ENCODE measurements around the gene FAM83C. TPM values are rescaled to one million over a fixed set of nuclear protein-coding genes. Genes with fewer than 3 reads are reported as not detected.

The FAM83C gene
- total and polyA plus RNA-seq, 2 donors (not counting 1 experiment from before 2014, with no cell fraction given): not detected

DNA sequence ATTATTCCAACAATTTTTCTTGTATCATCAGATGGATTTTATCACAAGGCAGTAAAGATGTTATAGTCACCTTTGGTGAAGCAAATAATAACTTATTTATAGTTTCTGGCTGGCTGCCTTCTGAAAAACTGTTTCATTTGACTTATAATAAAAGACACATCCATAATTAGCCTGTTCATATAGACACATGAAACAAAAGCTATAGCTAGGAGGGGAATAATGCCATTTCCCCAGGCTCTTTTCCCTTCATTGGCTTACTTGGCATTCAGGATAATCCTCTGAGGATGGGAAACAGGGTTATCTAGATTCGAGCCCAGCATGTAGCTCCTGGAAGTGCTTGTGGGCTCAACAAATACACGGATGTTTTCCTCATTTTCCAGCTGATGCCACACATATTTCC is 48.2 kb downstream of the FAM83C start:
- Mint-ChIP-seq H3K27me3 (peaks cover 7% of the 10 kb centered on the region), H3K4me1 (no peaks in the 10 kb centered on the region), H3K27ac (no peak overlapping the region), H3K9me3 (ENCODE audit: insufficient read depth) (no peaks in the 10 kb centered on the region), H3K4me3 (no peak overlapping the region)
- no peak overlapping the region for H2AFZ ChIP-seq (ENCODE audit: insufficient read depth, low read depth, low read length, poor library complexity, severe bottlenecking)
- ATAC-seq (ENCODE audit: low read depth) (no peak), DNase-seq (no peak)
- no peaks in the 10 kb centered on the region for H3K9me3 ChIP-seq (ENCODE audit: control extremely low read depth in 1 of 3, control insufficient read depth in 2 of 3, insufficient read depth in 1 of 3, low read length in 2 of 3)
- no peak overlapping the region for H3K4me3 ChIP-seq (ENCODE audit: control extremely low read depth in 1 of 5, extremely low read depth in 1 of 5, insufficient read depth in 1 of 5, low read depth in 2 of 5, low read length in 4 of 5)
- H3K27ac ChIP-seq (ENCODE audit: low read length in 2 of 2): no peak overlapping the region
- TF ChIP-seq CTCF (IDR thresholded peaks at IDR 0.05): no peak
- no peak for TF ChIP-seq EZH2 (IDR thresholded peaks at IDR 0.05; ENCODE audit: borderline replicate concordance, insufficient read depth, low read depth, low read length, poor library complexity, severe bottlenecking)
- H3K79me2 ChIP-seq (ENCODE audit: control insufficient read depth, insufficient read depth, low read length): no peaks in the 10 kb centered on the region
- no peaks in the 10 kb centered on the region for H3K4me1 ChIP-seq (ENCODE audit: control insufficient read depth in 2 of 2, insufficient read depth in 2 of 2, low read length in 2 of 2)
- ChIA-PET CTCF (no interaction called here), POLR2A (no interaction called here)
- H4K20me1 ChIP-seq (ENCODE audit: control insufficient read depth, insufficient read depth, low read length, poor library complexity, severe bottlenecking): no peaks in the 10 kb centered on the region
- intact Hi-C loops (cut with micrococcal nuclease): no loop called here
- H3K4me2 ChIP-seq (replicated peaks; ENCODE audit: low read depth, low read length, poor library complexity, severe bottlenecking): no peak overlapping the region
- no peaks in the 10 kb centered on the region for H3K36me3 ChIP-seq (replicated peaks in 1 of 2; ENCODE audit: control extremely low read depth in 1 of 2, control insufficient read depth in 1 of 2, extremely low read depth in 1 of 2, insufficient read depth in 2 of 2, low read length in 1 of 2)
- peaks cover 0 to 3% (median 0%) of the 10 kb centered on the region in 4 experiments for H3K27me3 ChIP-seq (replicated peaks in 1 of 4; ENCODE audit: control extremely low read depth in 1 of 4, control insufficient read depth in 3 of 4, insufficient read depth in 4 of 4, low read length in 3 of 4)
- H3K9ac ChIP-seq (ENCODE audit: low read length): no peak overlapping the region
- no CpG with 5 or more reads among the region's 2 CpGs for WGBS (ENCODE audit: insufficient coverage)

DNA sequence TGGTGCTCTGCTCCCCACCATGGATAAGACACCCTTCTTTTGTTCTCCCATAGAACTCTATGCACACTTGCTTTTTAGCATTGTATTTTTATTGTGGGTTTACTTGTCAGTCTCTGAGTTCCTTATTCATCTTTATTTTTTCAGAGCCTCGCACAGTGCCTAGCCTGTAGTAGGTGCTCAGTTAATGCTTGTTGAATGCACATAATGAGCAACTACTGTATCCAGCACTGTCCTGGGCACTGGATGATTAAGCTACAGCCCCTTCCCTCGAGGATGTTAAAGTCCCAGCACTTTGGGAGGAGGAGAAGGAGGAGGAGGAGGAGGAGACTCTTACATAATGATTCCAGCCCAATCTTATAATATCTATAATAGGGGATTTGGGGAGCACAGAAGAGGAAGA is 48.9 kb downstream of the FAM83C start:
- DNase-seq: no peak
- Histone ChIP-seq H3K4me3 (ENCODE audit: control extremely low read depth in 1 of 5, extremely low read depth in 1 of 5, insufficient read depth in 1 of 5, low read depth in 2 of 5, low read length in 4 of 5) (no peak overlapping the region), H3K27me3 (replicated peaks in 1 of 4; ENCODE audit: control extremely low read depth in 1 of 4, control insufficient read depth in 3 of 4, insufficient read depth in 4 of 4, low read length in 3 of 4) (peaks cover 0 to 3% (median 0%) of the 10 kb centered on the region in 4 experiments), H3K4me1 (ENCODE audit: control insufficient read depth in 2 of 2, insufficient read depth in 2 of 2, low read length in 2 of 2) (no peaks in the 10 kb centered on the region), H3K4me2 (replicated peaks; ENCODE audit: low read depth, low read length, poor library complexity, severe bottlenecking) (no peak overlapping the region), H3K36me3 (replicated peaks in 1 of 2; ENCODE audit: control extremely low read depth in 1 of 2, control insufficient read depth in 1 of 2, extremely low read depth in 1 of 2, insufficient read depth in 2 of 2, low read length in 1 of 2) (no peaks in the 10 kb centered on the region), H4K20me1 (ENCODE audit: control insufficient read depth, insufficient read depth, low read length, poor library complexity, severe bottlenecking) (peaks cover under 1% of the 10 kb centered on the region), H3K79me2 (ENCODE audit: control insufficient read depth, insufficient read depth, low read length) (no peaks in the 10 kb centered on the region), H2AFZ (ENCODE audit: insufficient read depth, low read depth, low read length, poor library complexity, severe bottlenecking) (no peak overlapping the region), H3K9me3 (ENCODE audit: control extremely low read depth in 1 of 3, control insufficient read depth in 2 of 3, insufficient read depth in 1 of 3, low read length in 2 of 3) (no peaks in the 10 kb centered on the region), H3K9ac (ENCODE audit: low read length) (no peak overlapping the region), H3K27ac (ENCODE audit: low read length in 2 of 2) (no peak overlapping the region)
- ATAC-seq (ENCODE audit: low read depth): no peak
- POLR2A ChIA-PET: no interaction called here
- CTCF ChIA-PET: no interaction called here
- no peaks in the 10 kb centered on the region for H3K4me1 Mint-ChIP-seq
- TF ChIP-seq CTCF (IDR thresholded peaks at IDR 0.05) (no peak), EZH2 (IDR thresholded peaks at IDR 0.05; ENCODE audit: borderline replicate concordance, insufficient read depth, low read depth, low read length, poor library complexity, severe bottlenecking) (no peak)
- no peak overlapping the region for H3K4me3 Mint-ChIP-seq
- peaks cover 7% of the 10 kb centered on the region for H3K27me3 Mint-ChIP-seq
- WGBS (ENCODE audit: insufficient coverage): no CpG with 5 or more reads among the region's 2 CpGs
- H3K9me3 Mint-ChIP-seq (ENCODE audit: insufficient read depth): no peaks in the 10 kb centered on the region
- intact Hi-C loops (cut with micrococcal nuclease): no loop called here
- H3K27ac Mint-ChIP-seq: no peak overlapping the region
